ENCODE results near the gene ARVCF.
A peak's percentile ranks its signal among the peaks of the same experiment; 100 is the strongest.

ARVCF gene

GRCh38 chr22:20016734-20017621 is at the start of gene ARVCF:
Gene ARVCF (minus strand): TSS chr22:20016823. CDS start chr22:19990794, 26,029 bp downstream.
- Histone ChIP-seq H3K4me3 (ENCODE audit: severe bottlenecking) (peak within 1 kb of the TSS; percentile 81), H3K9me3 (ENCODE audit: severe bottlenecking) (no peaks in the 10 kb centered on the region), H3K27ac (ENCODE audit: poor library complexity, severe bottlenecking) (no peak within 1 kb of the TSS), H3K27me3 (ENCODE audit: insufficient read depth, poor library complexity, severe bottlenecking) (no peaks in the 10 kb centered on the region), H3K36me3 (ENCODE audit: low read depth) (no peaks in the 10 kb centered on the region), H3K4me1 (ENCODE audit: insufficient read depth, poor library complexity, severe bottlenecking) (no peaks in the 10 kb centered on the region)
- TF ChIP-seq CTCF (IDR thresholded peaks at IDR 0.05; ENCODE audit: poor library complexity, severe bottlenecking): no peak
- DNase-seq (ENCODE audit: low spot score) (peak; percentile 83), ATAC-seq (ENCODE audit: low read depth) (peak; percentile 71)

GRCh38 chr22:20065896-20066616 is 49.4 kb upstream of the ARVCF start:
- Histone ChIP-seq H3K27ac (ENCODE audit: poor library complexity, severe bottlenecking) (no peak overlapping the region), H3K4me3 (ENCODE audit: severe bottlenecking) (no peak overlapping the region), H3K27me3 (ENCODE audit: insufficient read depth, poor library complexity, severe bottlenecking) (no peaks in the 10 kb centered on the region), H3K9me3 (ENCODE audit: severe bottlenecking) (no peaks in the 10 kb centered on the region), H3K4me1 (ENCODE audit: insufficient read depth, poor library complexity, severe bottlenecking) (peaks cover 19% of the 10 kb centered on the region), H3K36me3 (ENCODE audit: low read depth) (no peaks in the 10 kb centered on the region)
- no peak for TF ChIP-seq CTCF (IDR thresholded peaks at IDR 0.05; ENCODE audit: poor library complexity, severe bottlenecking)
- ATAC-seq (ENCODE audit: low read depth) (no peak), DNase-seq (ENCODE audit: low spot score) (no peak)

GRCh38 chr22:20064545-20065262 is 48.1 kb upstream of the ARVCF start:
- no peak overlapping the region for H3K27ac ChIP-seq (ENCODE audit: poor library complexity, severe bottlenecking)
- no peak for ATAC-seq (ENCODE audit: low read depth)
- DNase-seq (ENCODE audit: low spot score): no peak
- H3K9me3 ChIP-seq (ENCODE audit: severe bottlenecking): no peaks in the 10 kb centered on the region
- H3K27me3 ChIP-seq (ENCODE audit: insufficient read depth, poor library complexity, severe bottlenecking): no peaks in the 10 kb centered on the region
- peaks cover 20% of the 10 kb centered on the region for H3K4me1 ChIP-seq (ENCODE audit: insufficient read depth, poor library complexity, severe bottlenecking)
- TF ChIP-seq CTCF (IDR thresholded peaks at IDR 0.05; ENCODE audit: poor library complexity, severe bottlenecking): no peak
- H3K36me3 ChIP-seq (ENCODE audit: low read depth): no peaks in the 10 kb centered on the region
- no peak overlapping the region for H3K4me3 ChIP-seq (ENCODE audit: severe bottlenecking)

- Histone ChIP-seq H3K36me3 (ENCODE audit: low read depth) (no peaks in the 10 kb centered on the region), H3K9me3 (ENCODE audit: severe bottlenecking) (no peaks in the 10 kb centered on the region), H3K4me1 (ENCODE audit: insufficient read depth, poor library complexity, severe bottlenecking) (peaks cover 20% of the 10 kb centered on the region), H3K27me3 (ENCODE audit: insufficient read depth, poor library complexity, severe bottlenecking) (no peaks in the 10 kb centered on the region), H3K4me3 (ENCODE audit: severe bottlenecking) (no peak overlapping the region), H3K27ac (ENCODE audit: poor library complexity, severe bottlenecking) (no peak overlapping the region)
- DNase-seq (ENCODE audit: low spot score): no peak
- no peak for TF ChIP-seq CTCF (IDR thresholded peaks at IDR 0.05; ENCODE audit: poor library complexity, severe bottlenecking)
- ATAC-seq (ENCODE audit: low read depth): no peak
Observed at GRCh38 chr22:20064140-20064480, 47.5 kb upstream of the ARVCF start.

Measured in RWPE2 (cell line).